ENCODE measurements around the gene GRIN1. TPM values are rescaled to one million over a fixed set of nuclear protein-coding genes. Genes with fewer than 3 reads are reported as not detected.

The GRIN1 gene
- total RNA-seq, 1 donor from 2014 or later = 0.18 TPM

- H3K79me2 ChIP-seq (ENCODE audit: insufficient read depth, low read length) = peaks cover 53% of the 10 kb centered on the region
- peak within 1 kb of the TSS; percentile 83 for H2AFZ ChIP-seq (ENCODE audit: low read depth, low read length)
- H3K36me3 ChIP-seq (ENCODE audit: insufficient read depth, low read length) = no peaks in the 10 kb centered on the region
- FAIRE-seq (no peak), DNase-seq (ENCODE audit: low read depth) (peak; percentile 62)
- peak within 1 kb of the TSS; percentile 90 for H3K4me3 ChIP-seq (ENCODE audit: insufficient read depth, low read depth, low read length)
- peaks cover 10% of the 10 kb centered on the region for H4K20me1 ChIP-seq (ENCODE audit: insufficient read depth, low read length)
- peak within 1 kb of the TSS; percentile 97 for H3K9ac ChIP-seq (ENCODE audit: low read length)
- Mint-ChIP-seq H3K4me1 (ENCODE audit: low read depth, unreplicated experiment) (peaks cover 14% of the 10 kb centered on the region), H3K36me3 (ENCODE audit: low read depth, unreplicated experiment) (peaks cover 4% of the 10 kb centered on the region), H3K9me3 (ENCODE audit: unreplicated experiment) (no peaks in the 10 kb centered on the region), H3K4me3 (ENCODE audit: unreplicated experiment) (peak within 1 kb of the TSS; percentile 95), H3K27me3 (ENCODE audit: low read depth, unreplicated experiment) (no peaks in the 10 kb centered on the region), H3K27ac (ENCODE audit: unreplicated experiment) (peak within 1 kb of the TSS; percentile 89)
- H3K9me3 ChIP-seq (ENCODE audit: insufficient read depth, low read depth, low read length) = no peaks in the 10 kb centered on the region
- H3K27ac ChIP-seq (ENCODE audit: low read depth, low read length) = peak within 1 kb of the TSS; percentile 85
- no peaks in the 10 kb centered on the region for H3K27me3 ChIP-seq (ENCODE audit: insufficient read depth, low read length)
- H3K4me1 ChIP-seq (ENCODE audit: insufficient read depth, low read length) = peaks cover 23% of the 10 kb centered on the region
- H3K4me2 ChIP-seq (ENCODE audit: low read length) = peak within 1 kb of the TSS; percentile 98
- TF ChIP-seq CTCF (IDR thresholded peaks at IDR 0.05; ENCODE audit: insufficient read depth, low read depth, low read length) = no peak
- no peak for TF ChIP-seq EZH2 (IDR thresholded peaks at IDR 0.05; ENCODE audit: insufficient read depth, low read length)
Measured at GRCh38 chr9:137205126-137206069, 66.4 kb downstream of the GRIN1 start, which contains the start of the genes NDOR1 and TMEM203. NDOR1 (plus strand) TSS chr9:137205700; CDS start chr9:137205778, 78 bp downstream. TMEM203 (minus strand) TSS chr9:137205648; CDS start chr9:137205414, 234 bp downstream.

GRCh38 chr9:137206602-137207001 lies 67.6 kb downstream of the GRIN1 start:
- Mint-ChIP-seq H3K4me1 (ENCODE audit: low read depth, unreplicated experiment) (peaks cover 12% of the 10 kb centered on the region), H3K4me3 (ENCODE audit: unreplicated experiment) (peak overlapping the region; percentile 95), H3K27ac (ENCODE audit: unreplicated experiment) (peak overlapping the region; percentile 85), H3K9me3 (ENCODE audit: unreplicated experiment) (no peaks in the 10 kb centered on the region), H3K27me3 (ENCODE audit: low read depth, unreplicated experiment) (no peaks in the 10 kb centered on the region), H3K36me3 (ENCODE audit: low read depth, unreplicated experiment) (peaks cover 6% of the 10 kb centered on the region)
- DNase-seq (ENCODE audit: low read depth) (no peak), FAIRE-seq (no peak)
- Histone ChIP-seq H3K36me3 (ENCODE audit: insufficient read depth, low read length) (no peaks in the 10 kb centered on the region), H3K4me1 (ENCODE audit: insufficient read depth, low read length) (peaks cover 23% of the 10 kb centered on the region), H4K20me1 (ENCODE audit: insufficient read depth, low read length) (peaks cover 10% of the 10 kb centered on the region), H3K4me2 (ENCODE audit: low read length) (peak overlapping the region; percentile 98), H3K27ac (ENCODE audit: low read depth, low read length) (no peak overlapping the region), H3K9ac (ENCODE audit: low read length) (peak overlapping the region; percentile 97), H3K9me3 (ENCODE audit: insufficient read depth, low read depth, low read length) (no peaks in the 10 kb centered on the region), H3K4me3 (ENCODE audit: insufficient read depth, low read depth, low read length) (peak overlapping the region; percentile 90), H3K27me3 (ENCODE audit: insufficient read depth, low read length) (no peaks in the 10 kb centered on the region), H2AFZ (ENCODE audit: low read depth, low read length) (no peak overlapping the region), H3K79me2 (ENCODE audit: insufficient read depth, low read length) (peaks cover 50% of the 10 kb centered on the region)
- no peak for TF ChIP-seq EZH2 (IDR thresholded peaks at IDR 0.05; ENCODE audit: insufficient read depth, low read length)
- TF ChIP-seq CTCF (IDR thresholded peaks at IDR 0.05; ENCODE audit: insufficient read depth, low read depth, low read length) = no peak

All from astrocyte (in vitro differentiated cells and primary cell).